ENCODE results near the gene DTNB. TPM values are rescaled to one million over a fixed set of nuclear protein-coding genes. Genes with fewer than 3 reads are reported as not detected.

DTNB gene
- total and polyA plus RNA-seq, 2 of the 4 experiments (the other 2 are of a cell fraction), result 3.8 to 5.3 TPM

DNA sequence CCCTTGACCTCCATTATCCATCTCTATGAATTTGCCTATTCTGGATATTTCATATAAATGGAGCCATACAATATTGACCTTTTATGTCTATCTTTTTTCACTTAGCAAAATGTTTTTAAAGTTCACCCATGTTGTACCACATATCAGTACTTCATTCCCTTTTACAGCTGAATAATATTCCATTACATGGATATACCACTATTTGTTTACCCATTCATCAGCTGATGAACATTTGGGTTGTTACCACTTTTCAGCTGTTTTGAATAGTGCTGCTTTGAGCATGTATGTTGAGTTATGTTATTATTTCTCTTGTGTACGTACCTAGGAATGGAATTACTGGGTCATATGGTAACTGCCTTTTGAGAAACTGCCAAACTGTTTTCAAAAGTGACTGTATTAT lies 238.0 kb downstream of the DTNB start:
- Histone ChIP-seq H2AK9ac (replicated peaks; ENCODE audit: low read depth, low read length, poor library complexity) (no peak overlapping the region), H2AFZ (replicated peaks; ENCODE audit: low read length, poor library complexity) (no peak overlapping the region), H2AK5ac (ENCODE audit: low read depth, low read length) (no peak overlapping the region), H3K4me1 (ENCODE audit: control insufficient read depth, insufficient read depth, low read length) (no peaks in the 10 kb centered on the region), H3K79me1 (ENCODE audit: low read depth in 1 of 2, low read length in 2 of 2) (no peaks in the 10 kb centered on the region), H3K36me3 (ENCODE audit: control insufficient read depth, insufficient read depth, low read length) (no peaks in the 10 kb centered on the region), H3K9me1 (ENCODE audit: insufficient read depth, low read length) (no peaks in the 10 kb centered on the region), H3K27ac (ENCODE audit: insufficient read depth, low read length) (no peak overlapping the region), H4K20me1 (ENCODE audit: insufficient read depth, low read length) (no peaks in the 10 kb centered on the region), H4K5ac (ENCODE audit: low read depth, low read length) (no peak overlapping the region), H2BK5ac (ENCODE audit: low read depth, low read length, poor library complexity, severe bottlenecking) (no peak overlapping the region), H3K18ac (ENCODE audit: low read depth, low read length) (no peak overlapping the region), H4K91ac (ENCODE audit: insufficient read depth, low read depth, low read length) (no peak overlapping the region), H3K14ac (replicated peaks; ENCODE audit: low read depth, low read length) (no peak overlapping the region), H3K4ac (ENCODE audit: low read depth, low read length) (no peak overlapping the region), H2BK20ac (ENCODE audit: low read depth, low read length) (no peak overlapping the region), H3K23ac (ENCODE audit: low read depth, low read length) (no peak overlapping the region), H3K4me3 (ENCODE audit: insufficient read depth, low read depth, low read length) (no peak overlapping the region), H3K9ac (ENCODE audit: low read depth, low read length) (no peak overlapping the region), H2BK15ac (ENCODE audit: low read depth, low read length) (no peak overlapping the region), H3K4me2 (ENCODE audit: low read depth, low read length) (no peak overlapping the region), H4K8ac (ENCODE audit: low read depth in 2 of 2, low read length in 2 of 2) (no peak overlapping the region), H3K9me3 (ENCODE audit: control insufficient read depth, insufficient read depth, low read length) (no peaks in the 10 kb centered on the region), H3K56ac (ENCODE audit: extremely low read depth, insufficient read depth, low read length) (no peak overlapping the region), H2BK120ac (ENCODE audit: low read depth, low read length) (no peak overlapping the region), H3K27me3 (ENCODE audit: control insufficient read depth, insufficient read depth, low read length) (no peaks in the 10 kb centered on the region)
- ATAC-seq (ENCODE audit: low read depth), result no peak
- POLR2A ChIA-PET (ENCODE audit: unreplicated experiment), result no interaction called here
- in situ Hi-C loops (cut with MboI; ENCODE audit: low sequenced_read_pairs), result no loop called here
- TF ChIP-seq CEBPB (IDR thresholded peaks at IDR 0.05; ENCODE audit: low read depth, low read length), result no peak
- TF ChIP-seq MXI1 (IDR thresholded peaks at IDR 0.05; ENCODE audit: borderline replicate concordance, low read depth, low read length), result no peak
- TF ChIP-seq, protein P1, sequence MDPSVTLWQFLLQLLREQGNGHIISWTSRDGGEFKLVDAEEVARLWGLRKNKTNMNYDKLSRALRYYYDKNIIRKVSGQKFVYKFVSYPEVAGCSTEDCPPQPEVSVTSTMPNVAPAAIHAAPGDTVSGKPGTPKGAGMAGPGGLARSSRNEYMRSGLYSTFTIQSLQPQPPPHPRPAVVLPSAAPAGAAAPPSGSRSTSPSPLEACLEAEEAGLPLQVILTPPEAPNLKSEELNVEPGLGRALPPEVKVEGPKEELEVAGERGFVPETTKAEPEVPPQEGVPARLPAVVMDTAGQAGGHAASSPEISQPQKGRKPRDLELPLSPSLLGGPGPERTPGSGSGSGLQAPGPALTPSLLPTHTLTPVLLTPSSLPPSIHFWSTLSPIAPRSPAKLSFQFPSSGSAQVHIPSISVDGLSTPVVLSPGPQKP (IDR thresholded peaks at IDR 0.05; ENCODE audit: borderline replicate concordance, low read depth, low read length), result no peak
- no peak for TF ChIP-seq RCOR1 (IDR thresholded peaks at IDR 0.05; ENCODE audit: insufficient replicate concordance, low read length)
- TF ChIP-seq MAZ (IDR thresholded peaks at IDR 0.05; ENCODE audit: borderline replicate concordance, low read depth, low read length), result no peak
- no peak for TF ChIP-seq USF2 (IDR thresholded peaks at IDR 0.05; ENCODE audit: low read depth, low read length)
- TF ChIP-seq CHD1 (IDR thresholded peaks at IDR 0.05; ENCODE audit: low read depth, low read length), result no peak
- no peak for TF ChIP-seq BHLHE40 (IDR thresholded peaks at IDR 0.05; ENCODE audit: low read depth, low read length)
- CTCF ChIA-PET, result no interaction called here
- DNase-seq, result no peak
- dilution Hi-C loops (cut with HindIII; ENCODE audit: low sequenced_read_pairs, unreplicated experiment), result no loop called here
- WGBS, 2 experiments (ENCODE audit: extremely low coverage in 2 of 2, insufficient read length in 1 of 2), result no CpG with 5 or more reads among the region's 1 CpG
- BruUV-seq (replicated peaks), result no TSS peak
- intact Hi-C loops (cut with micrococcal nuclease), result no loop called here
